Posterior vena cava (tissue), 2 donors: ENCODE results near the gene ST8SIA2. TPM values are rescaled to one million over a fixed set of nuclear protein-coding genes. Genes with fewer than 3 reads are reported as not detected.

ENCODE experiments used
- DNase-seq: peaks from one replicate; pipeline ENCODE4 v3.0.0-alpha.2; 2020; ENCODE audit warnings: low spot score
- intact Hi-C, 2 donors: fragments of 100-400 bp; cut with DNase I; formaldehyde crosslinking; loops; one replicate each; pipeline versions ENCODE4 v1.14.1 to v1.14.2; 2022 to 2023
- long read RNA-seq, 2 donors: library from polyadenylated mRNA; unstranded; transcript quantifications; one replicate each; pipeline ENCODE4 v2.0.0, GENCODE V29; 2020 to 2021
- total RNA-seq, 2 donors: library from RNA; stranded (reverse); fragmentation: NEBNext Ultra II Directional; extraction: Animal tissue kit (Norgen Biotek cat#: 25700); gene quantifications; one replicate each; pipeline ENCODE4 v1.2.1, GENCODE V29; 2021
- donor health status: DM: yes; HTN: yes; CAD: no.
- donor health status: DM: yes; HTN: yes; CAD: no.

ST8SIA2 gene
- total RNA-seq, result not detected
- long read RNA-seq, donor 1, result 0 reads
- long read RNA-seq, donor 2, result 0 reads

DNA sequence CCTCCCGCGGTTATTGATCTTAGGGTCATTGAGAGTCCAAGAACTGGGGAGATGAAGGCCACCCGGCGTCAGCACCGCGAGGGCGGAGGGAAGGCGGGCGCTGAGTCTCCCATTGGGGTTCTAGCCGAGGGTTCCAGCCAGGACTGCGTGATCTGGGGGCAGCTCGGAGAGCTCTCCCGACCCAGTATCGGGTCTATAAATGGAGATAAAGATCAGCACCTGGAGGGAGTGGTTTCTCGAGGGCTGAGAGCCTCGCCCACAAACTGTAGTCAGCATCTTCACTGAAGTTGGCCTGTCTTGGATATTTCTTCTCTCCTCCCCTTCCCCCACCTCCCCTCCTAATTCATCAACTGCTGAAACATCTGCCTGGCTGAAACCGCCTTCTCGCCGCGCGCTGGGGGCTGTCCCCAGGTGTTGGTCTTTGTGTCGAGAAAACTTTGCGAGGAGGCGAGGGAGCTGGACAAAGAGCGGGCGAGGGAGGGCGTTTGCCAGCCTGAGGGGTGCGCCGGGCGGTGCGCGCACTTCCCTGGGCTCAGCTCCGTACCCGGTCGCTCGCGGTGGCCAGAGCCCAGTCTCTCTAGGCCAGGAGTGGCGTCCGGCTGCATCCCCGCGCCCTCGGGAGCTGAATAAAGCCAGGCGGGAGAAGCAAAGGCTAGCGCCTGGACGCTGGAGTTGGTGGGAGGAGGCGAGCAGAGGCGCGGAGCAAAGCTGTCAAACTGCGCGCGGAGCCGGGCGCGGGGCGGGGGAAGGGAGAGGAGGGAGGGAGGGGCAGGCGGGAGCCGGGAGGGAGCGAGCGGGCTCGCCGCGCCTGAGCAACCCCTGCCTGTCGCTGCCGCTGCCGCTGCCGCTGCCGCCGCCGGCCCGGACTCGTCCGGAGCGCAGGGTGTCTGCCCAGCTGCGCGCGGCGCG, at the start of gene ST8SIA2:
Gene ST8SIA2, plus strand, starts transcription at position 811 of the 909 bp plus-strand sequence. CDS start 184 bp downstream, outside the sequence.
- intact Hi-C loops, result no loop called here
- no peak for DNase-seq

GRCh38 chr15:92343924-92344643, 49.6 kb upstream of the ST8SIA2 start:
- intact Hi-C loops, result no loop called here
- DNase-seq, result no peak

- no peak for DNase-seq
- intact Hi-C loops, result no loop called here
These were observed 47.6 kb upstream of the ST8SIA2 start for GRCh38 chr15:92346063-92346462.

- intact Hi-C loops, result no loop called here
These were observed 38.4 kb upstream of the ST8SIA2 start for GRCh38 chr15:92355307-92355706.

GRCh38 chr15:92361321-92362000, 32.2 kb upstream of the ST8SIA2 start:
- DNase-seq, result no peak
- intact Hi-C loops, result no loop called here

More at GRCh38 chr15:92355307-92355706, 38.4 kb upstream of the ST8SIA2 start:
- no peak for DNase-seq

DNA sequence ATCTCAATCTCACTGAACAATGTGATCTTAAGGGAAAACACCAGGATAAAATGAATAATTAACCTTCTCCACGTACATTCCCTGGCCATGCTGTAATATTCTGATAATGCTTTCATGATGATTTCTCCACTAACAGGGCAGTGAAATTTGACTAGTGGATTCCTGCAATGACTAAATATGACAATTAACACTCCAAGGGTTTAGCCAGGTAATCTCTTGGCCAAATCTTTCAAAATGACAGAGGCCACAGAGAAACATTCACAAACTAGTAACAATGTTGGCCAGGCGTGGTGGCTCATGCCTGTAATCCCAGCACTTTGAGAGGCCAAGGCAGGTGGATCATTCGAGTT, 31.7 kb upstream of the ST8SIA2 start:
- intact Hi-C loops, result no loop called here
- no peak for DNase-seq

- DNase-seq, result no peak
- intact Hi-C loops, result no loop called here
These were observed 28.6 kb upstream of the ST8SIA2 start for GRCh38 chr15:92365084-92365483.

DNA sequence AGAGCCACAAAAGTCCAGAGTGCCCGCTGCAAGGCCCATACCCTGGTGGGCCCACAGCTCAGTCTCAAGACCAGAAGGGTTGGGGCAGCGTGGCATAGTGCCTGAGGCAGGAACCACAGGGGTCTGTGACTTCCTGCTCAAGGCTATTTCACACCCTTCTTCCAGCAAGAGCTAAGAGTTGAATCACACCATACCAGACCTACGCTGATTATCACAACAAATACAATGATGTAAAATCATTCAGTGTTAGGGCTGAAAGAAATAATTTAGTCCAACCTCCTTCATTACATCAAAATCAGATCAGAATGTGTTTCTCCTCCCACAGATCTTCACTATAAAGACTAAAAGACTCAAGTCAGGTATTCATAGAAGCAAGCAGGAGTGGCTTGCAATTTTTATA, 27.8 kb upstream of the ST8SIA2 start:
- intact Hi-C loops, result no loop called here
- DNase-seq, result no peak

- intact Hi-C loops, result no loop called here
- DNase-seq, result no peak
These were observed 27.3 kb upstream of the ST8SIA2 start for GRCh38 chr15:92366381-92366780.

DNA sequence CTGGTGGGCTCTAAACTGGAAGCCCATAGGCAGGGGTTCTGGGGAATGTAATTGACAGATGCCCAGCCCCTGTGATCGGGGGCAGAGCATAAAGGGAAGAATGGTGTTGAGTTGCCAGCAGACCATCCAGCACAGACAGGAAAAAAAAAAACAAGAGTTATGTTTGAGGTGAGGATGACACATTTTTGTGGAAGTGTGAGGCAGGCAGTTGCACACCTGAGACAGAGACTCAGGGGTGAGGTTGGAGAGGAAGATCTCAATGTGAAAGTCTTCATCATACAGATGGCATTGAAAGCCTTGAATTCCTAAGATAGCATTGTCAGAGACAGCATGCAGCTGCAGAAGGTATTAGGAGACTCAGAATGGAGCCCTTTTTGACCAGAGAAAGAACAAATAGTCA, 18.6 kb upstream of the ST8SIA2 start:
- intact Hi-C loops, result loop anchor here in 1 of 2 donors (1.0 kb wide), 1 partner anchor 8 kb away; no protein-coding TSS in a partner anchor

DNA sequence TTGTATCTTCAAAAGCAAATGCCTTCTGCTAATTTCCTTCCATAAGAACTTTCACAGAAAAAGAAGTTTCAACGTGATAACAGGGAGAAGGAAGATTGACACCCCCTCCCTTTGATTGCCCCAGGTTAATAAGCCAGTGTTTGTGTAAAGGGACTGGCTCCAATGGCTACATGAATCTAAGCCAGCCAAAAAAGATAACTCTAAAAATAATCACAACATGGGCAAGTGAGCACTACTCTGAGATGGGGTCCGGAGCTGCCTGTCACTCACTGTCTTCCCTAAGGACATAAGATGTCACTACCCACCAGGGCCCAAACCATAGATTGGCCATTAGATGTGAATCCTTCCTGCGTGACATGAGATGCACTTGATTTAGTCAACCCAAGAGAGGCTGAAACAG, 17.6 kb upstream of the ST8SIA2 start:
- no peak for DNase-seq
- intact Hi-C loops, result no loop called here

More for the DNA sequence above, 18.6 kb upstream of the ST8SIA2 start:
- no peak for DNase-seq

DNA sequence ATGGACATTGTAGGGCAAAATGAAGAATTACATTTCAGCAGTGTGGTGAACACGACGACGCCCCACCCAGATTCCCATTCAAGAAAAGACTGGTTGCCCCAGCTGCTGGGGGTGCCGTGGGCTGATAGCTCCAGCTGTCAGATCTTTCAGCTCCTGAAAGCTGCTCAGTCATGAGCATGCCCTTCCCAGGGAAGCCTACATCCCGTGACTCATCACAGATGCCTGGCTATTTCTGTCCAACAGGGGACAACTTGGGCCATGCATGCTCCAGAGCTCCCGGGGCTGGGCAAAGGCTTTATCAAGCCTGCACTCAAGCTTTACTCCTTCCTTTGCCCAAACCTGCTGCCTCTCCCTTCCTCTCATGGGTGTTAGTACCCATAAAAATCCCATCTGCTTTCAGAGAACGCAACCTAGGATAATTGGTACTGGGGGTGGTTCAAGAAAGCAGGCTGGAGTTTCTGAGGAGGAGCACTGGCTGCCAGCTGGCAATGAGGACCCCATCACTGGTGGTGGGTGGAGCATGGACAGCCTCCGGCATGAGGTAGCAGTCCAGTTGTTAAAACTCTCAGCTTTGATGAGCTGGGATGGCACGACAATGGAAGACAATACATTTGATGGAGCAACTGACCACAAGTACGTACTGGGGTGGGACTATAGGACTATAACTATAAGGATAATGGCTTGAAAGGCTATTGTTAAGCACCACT, 16.4 kb upstream of the ST8SIA2 start:
- no peak for DNase-seq
- intact Hi-C loops, result no loop called here

GRCh38 chr15:92383519-92384324, 10.0 kb upstream of the ST8SIA2 start:
- intact Hi-C loops, result no loop called here
- no peak for DNase-seq

GRCh38 chr15:92384381-92384780, 9.3 kb upstream of the ST8SIA2 start:
- DNase-seq, result no peak
- intact Hi-C loops, result no loop called here

- intact Hi-C loops, result no loop called here
- no peak for DNase-seq
These were observed 8.6 kb upstream of the ST8SIA2 start for GRCh38 chr15:92385096-92385495.

DNA sequence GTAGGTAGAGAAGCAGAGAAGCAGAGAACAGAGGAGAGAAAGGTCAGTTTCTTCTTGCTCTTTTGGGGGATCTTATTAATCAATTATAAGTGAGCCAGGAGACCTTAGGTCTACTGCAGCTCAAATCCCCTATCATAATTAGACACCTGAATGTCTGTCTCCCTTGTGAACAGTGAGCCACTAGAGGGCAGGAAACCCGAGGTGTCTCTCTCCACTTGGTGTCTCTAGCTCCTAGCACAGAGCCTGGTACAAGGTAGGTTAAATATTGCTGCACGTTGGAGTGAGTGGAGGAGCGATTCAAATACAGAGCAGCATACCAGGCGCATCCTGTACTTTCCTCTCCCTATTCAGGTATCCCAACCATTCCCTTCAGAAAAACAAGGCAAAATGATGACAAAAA, 2.0 kb upstream of the ST8SIA2 start:
- intact Hi-C loops, result no loop called here
- DNase-seq, result no peak

DNA sequence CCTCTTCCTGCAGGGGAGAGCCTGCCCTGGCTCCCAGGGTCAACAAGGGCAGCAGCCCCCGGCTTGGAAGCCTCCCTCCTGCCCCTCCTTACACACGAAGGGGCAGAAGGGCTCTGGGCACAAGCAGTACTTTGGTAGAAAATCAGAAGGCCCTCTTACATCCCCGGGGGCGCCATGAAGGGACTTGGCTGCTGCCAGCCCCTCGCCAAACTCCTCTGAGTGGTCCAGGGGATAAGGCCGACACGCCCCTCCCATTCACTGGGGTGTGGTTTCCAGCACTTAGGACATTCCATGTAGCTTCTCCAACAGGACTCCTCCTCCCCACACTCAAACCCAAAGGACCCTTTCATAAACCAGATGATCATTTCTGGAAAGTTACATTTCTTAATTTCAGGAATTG, 1.2 kb upstream of the ST8SIA2 start:
- DNase-seq, result no peak
- intact Hi-C loops, result no loop called here

DNA sequence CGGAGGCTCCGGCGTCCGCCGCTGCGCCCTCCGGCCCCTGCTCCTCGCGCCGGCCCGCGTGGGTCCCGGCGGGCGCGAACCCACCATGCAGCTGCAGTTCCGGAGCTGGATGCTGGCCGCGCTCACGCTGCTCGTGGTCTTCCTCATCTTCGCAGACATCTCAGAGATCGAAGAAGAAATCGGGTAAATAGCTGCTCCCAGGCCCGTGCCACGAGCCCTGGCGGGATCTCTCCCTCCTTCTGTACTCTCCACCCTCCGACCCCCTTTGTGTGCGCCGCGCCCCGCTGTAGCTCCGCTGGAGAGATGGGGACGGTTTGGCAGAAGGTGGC, 263 bp downstream of the ST8SIA2 start:
- intact Hi-C loops, result no loop called here
- no peak for DNase-seq
